Smooth muscle cell (in vitro differentiated cells): ENCODE results near the gene PKD2L1. TPM values are rescaled to one million over a fixed set of nuclear protein-coding genes. Genes with fewer than 3 reads are reported as not detected.
A peak's percentile ranks its signal among the peaks of the same experiment; 100 is the strongest.
"Not testable (repeated sequence)": the region's sequence is repeated elsewhere in the genome, so short reads cannot be mapped to it uniquely, and the experiment has no call there.

Experiments
- DNase-seq: peaks from one replicate; lab custom pipeline; 2025; ENCODE audit not compliant: unreplicated experiment; lab: John Stamatoyannopoulos, UW
- H2AFZ ChIP-seq: fragments of 200-600 bp; sonication (generic); 2 replicates; pipeline ENCODE4 v1.6.0; 2016; ENCODE audit warnings: antibody characterized with exemption, low read depth, mild to moderate bottlenecking
- H3F3A ChIP-seq: fragments of 200-600 bp; sonication (generic); 2 replicates; pipeline ENCODE4 v1.6.0; 2017; ENCODE audit warnings: antibody characterized with exemption, low read depth
- H3K27ac ChIP-seq: fragments of 200-600 bp; sonication (generic); 2 replicates; pipeline ENCODE4 v1.5.1; 2016; ENCODE audit warnings: low read depth, mild to moderate bottlenecking
- H3K27me3 ChIP-seq: fragments of 200-600 bp; sonication (generic); 2 replicates; pipeline ENCODE4 v1.6.1; 2016; ENCODE audit warnings: low read depth, mild to moderate bottlenecking
- H3K36me3 ChIP-seq: fragments of 200-600 bp; sonication (generic); 2 replicates; pipeline ENCODE4 v1.5.1; 2016; ENCODE audit warnings: low read depth
- H3K4me1 ChIP-seq: fragments of 200-600 bp; sonication (generic); 2 replicates; pipeline ENCODE4 v1.5.1; 2016; ENCODE audit warnings: low read depth
- H3K4me2 ChIP-seq: fragments of 200-600 bp; sonication (generic); 2 replicates; pipeline ENCODE4 v1.6.0; 2016; ENCODE audit warnings: mild to moderate bottlenecking
- H3K4me3 ChIP-seq: fragments of 200-600 bp; sonication (generic); 2 replicates; pipeline ENCODE4 v1.5.1; 2016; ENCODE audit warnings: mild to moderate bottlenecking
- H3K79me2 ChIP-seq: fragments of 200-600 bp; sonication (generic); 2 replicates; pipeline ENCODE4 v1.6.0; 2016; ENCODE audit warnings: low read depth, mild to moderate bottlenecking
- H3K9ac ChIP-seq: fragments of 200-600 bp; sonication (generic); 2 replicates; pipeline ENCODE4 v1.6.0; 2016; ENCODE audit warnings: low read depth
- H3K9me3 ChIP-seq: fragments of 200-600 bp; sonication (generic); replicated peaks from 2 replicates; pipeline ENCODE4 v1.5.1; 2016; ENCODE audit warnings: low read depth
- H4K20me1 ChIP-seq: fragments of 200-600 bp; sonication (generic); 2 replicates; pipeline ENCODE4 v1.6.0; 2016; ENCODE audit warnings: low read depth
- WGBS: methylation state at CpG from one replicate; pipeline ENCODE4 v1.1.7; 2016; ENCODE audit warnings: low lambda C conversion rate; 5-methylcytosine and 5-hydroxymethylcytosine counted together
- polyA plus RNA-seq: library from polyadenylated mRNA; unstranded; fragments of >200 nt; fragmentation: Nextera tagmentation; extraction: Ambion mirVana; gene quantifications from 2 replicates; pipeline ENCODE4 v1.2.1, GENCODE V29; 2016
- total RNA-seq: library from RNA; depleted of rRNA; stranded (reverse); fragments of >200 nt; gene quantifications from 2 replicates; pipeline ENCODE4 v1.2.3, GENCODE V29; 2014
- TF ChIP-seq, protein P1 (sequence below): fragments of 200-600 bp; sonication (generic); IDR thresholded peaks from 2 replicates; pipeline ENCODE4 v1.5.1; 2017; ENCODE audit warnings: borderline replicate concordance, mild to moderate bottlenecking, antibody characterized with exemption; ENCODE audit not compliant: insufficient read depth, poor library complexity, severe bottlenecking

PKD2L1 gene
- total RNA-seq (not detected in 2 replicates), polyA plus RNA-seq (not detected in 2 replicates)

DNA sequence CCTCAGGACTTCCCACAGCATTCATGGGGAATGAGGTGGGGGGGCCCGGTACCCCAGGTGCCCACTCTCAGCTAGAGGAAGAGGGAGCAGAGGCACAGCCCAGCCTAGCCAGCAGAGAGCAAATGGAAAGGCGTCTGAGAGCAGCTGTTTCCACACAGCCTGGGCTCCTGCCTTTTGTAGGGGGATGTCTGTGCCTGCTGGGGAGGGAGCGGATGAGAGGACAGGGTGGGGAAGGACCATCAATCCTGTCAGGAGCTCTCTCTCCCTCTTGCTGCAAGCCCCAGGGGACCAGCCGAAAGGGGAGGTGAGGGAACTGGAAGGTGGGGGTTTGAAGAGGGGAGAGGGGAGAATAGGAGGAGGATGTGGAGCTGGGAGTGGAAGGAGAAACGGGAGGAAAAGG, at the start of gene PKD2L1:
PKD2L1 (minus strand) TSS at position 150 of the 400 bp plus-strand sequence; CDS start at position 25, 125 bp downstream.
- Histone ChIP-seq H3F3A (no peaks in the 10 kb centered on the region), H3K4me3 (no peak within 1 kb of the TSS), H2AFZ (no peak within 1 kb of the TSS), H3K36me3 (no peaks in the 10 kb centered on the region), H4K20me1 (no peaks in the 10 kb centered on the region), H3K27me3 (peaks cover 72% of the 10 kb centered on the region), H3K9ac (no peak within 1 kb of the TSS), H3K27ac (no peak within 1 kb of the TSS), H3K4me2 (no peak within 1 kb of the TSS), H3K79me2 (no peaks in the 10 kb centered on the region), H3K4me1 (no peaks in the 10 kb centered on the region), H3K9me3 (no peaks in the 10 kb centered on the region)
- 77% methylated on average over 5 of the region's 5 CpGs for WGBS
- TF ChIP-seq, protein P1, sequence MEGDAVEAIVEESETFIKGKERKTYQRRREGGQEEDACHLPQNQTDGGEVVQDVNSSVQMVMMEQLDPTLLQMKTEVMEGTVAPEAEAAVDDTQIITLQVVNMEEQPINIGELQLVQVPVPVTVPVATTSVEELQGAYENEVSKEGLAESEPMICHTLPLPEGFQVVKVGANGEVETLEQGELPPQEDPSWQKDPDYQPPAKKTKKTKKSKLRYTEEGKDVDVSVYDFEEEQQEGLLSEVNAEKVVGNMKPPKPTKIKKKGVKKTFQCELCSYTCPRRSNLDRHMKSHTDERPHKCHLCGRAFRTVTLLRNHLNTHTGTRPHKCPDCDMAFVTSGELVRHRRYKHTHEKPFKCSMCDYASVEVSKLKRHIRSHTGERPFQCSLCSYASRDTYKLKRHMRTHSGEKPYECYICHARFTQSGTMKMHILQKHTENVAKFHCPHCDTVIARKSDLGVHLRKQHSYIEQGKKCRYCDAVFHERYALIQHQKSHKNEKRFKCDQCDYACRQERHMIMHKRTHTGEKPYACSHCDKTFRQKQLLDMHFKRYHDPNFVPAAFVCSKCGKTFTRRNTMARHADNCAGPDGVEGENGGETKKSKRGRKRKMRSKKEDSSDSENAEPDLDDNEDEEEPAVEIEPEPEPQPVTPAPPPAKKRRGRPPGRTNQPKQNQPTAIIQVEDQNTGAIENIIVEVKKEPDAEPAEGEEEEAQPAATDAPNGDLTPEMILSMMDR: no peak
- no peak for DNase-seq

DNA sequence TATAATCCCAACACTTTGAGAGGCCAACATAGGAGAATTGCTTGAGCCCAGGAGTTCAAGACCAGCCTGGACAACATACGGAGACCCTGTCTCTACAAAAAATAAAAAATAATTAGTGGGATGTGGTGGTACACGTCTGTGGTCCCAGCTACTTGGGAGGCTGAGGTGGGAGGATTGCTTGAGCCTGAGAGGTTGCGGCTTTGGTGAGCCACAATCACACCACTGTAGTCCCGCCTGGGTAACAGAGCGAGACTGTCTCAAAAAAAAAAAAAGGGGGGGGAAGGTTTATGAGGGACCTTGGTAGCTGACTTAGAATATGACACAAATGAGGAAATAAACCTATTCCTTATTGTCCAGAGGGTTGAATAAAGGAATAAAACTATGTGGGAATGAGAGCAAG, 47.8 kb upstream of the PKD2L1 start:
- Histone ChIP-seq H3K27me3 (no peaks in the 10 kb centered on the region), H2AFZ (no peak overlapping the region), H3K79me2 (peaks cover 12% of the 10 kb centered on the region), H3K4me1 (peaks cover 11% of the 10 kb centered on the region), H3K9ac (no peak overlapping the region), H3K9me3 (no peaks in the 10 kb centered on the region), H3K4me2 (no peak overlapping the region), H4K20me1 (no peaks in the 10 kb centered on the region), H3K4me3 (no peak overlapping the region), H3K36me3 (no peaks in the 10 kb centered on the region), H3F3A (peaks cover 12% of the 10 kb centered on the region), H3K27ac (no peak overlapping the region)
- no peak for DNase-seq
- 83% methylated on average over 5 of the region's 5 CpGs for WGBS
- TF ChIP-seq, protein P1: no peak

DNA sequence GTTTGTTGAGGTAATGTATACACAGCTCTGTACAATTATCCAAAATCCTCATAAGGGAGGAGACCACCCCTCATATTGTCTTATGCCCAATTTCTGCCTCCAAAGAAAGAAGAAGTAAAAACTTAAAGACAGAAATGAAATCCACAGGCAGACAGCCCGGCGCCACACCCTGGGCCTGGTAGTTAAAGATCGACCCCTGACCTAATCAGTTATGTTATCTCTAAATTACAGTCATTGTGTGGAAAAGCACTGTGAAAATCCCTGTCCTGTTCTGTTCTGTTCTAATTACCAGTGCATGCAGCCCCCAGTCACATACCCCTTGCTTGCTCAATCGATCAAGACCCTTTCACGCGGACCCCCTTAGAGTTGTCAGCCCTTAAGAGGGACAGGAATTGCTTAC, 46.6 kb upstream of the PKD2L1 start:
- peaks cover 12% of the 10 kb centered on the region for H3K79me2 ChIP-seq
- H3K27ac ChIP-seq: peak overlapping the region; percentile 37
- H4K20me1 ChIP-seq, H3K4me3 ChIP-seq, H3K9me3 ChIP-seq, H3K36me3 ChIP-seq, H3K4me2 ChIP-seq, H3K9ac ChIP-seq, H3K27me3 ChIP-seq, H2AFZ ChIP-seq, DNase-seq: not testable (repeated sequence)
- 69% methylated on average over 6 of the region's 6 CpGs for WGBS
- H3F3A ChIP-seq: peaks cover 23% of the 10 kb centered on the region
- peaks cover 23% of the 10 kb centered on the region for H3K4me1 ChIP-seq

DNA sequence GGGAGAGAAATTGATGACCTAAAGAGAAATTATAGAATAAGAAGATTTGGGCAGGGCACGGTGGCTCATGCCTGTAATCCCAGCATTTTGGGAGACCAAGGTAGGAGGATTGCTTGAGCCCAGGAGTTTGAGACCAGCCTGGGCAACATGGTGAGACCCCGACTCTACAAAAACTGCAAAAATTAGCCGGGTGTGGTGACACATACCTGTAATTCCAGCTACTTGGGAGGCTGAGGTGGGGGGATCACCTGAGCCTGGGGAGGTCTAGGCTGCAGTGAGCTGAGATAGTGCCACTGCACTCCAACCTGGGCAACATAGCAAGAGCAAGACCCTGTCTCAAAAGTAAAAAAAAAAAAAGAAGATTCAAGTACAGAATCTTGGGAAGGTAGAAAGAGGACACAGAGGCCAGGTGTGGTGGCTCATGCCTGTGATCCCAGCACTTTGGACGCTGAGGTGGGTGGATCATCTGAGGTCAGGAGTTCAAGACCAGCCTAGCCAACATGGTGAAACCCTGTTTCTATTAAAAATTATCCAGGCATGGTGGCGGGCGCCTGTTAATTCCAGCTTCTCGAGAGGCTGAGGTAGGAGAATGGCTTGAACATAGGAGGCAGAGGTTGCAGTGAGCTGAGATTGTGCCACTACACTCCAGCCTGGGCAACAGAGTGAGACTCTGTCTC, 44.8 kb upstream of the PKD2L1 start:
- Histone ChIP-seq H3K27ac (peak overlapping the region; percentile 100), H3K4me1 (peaks cover 40% of the 10 kb centered on the region), H3K4me2 (peak overlapping the region; percentile 89), H3K79me2 (peaks cover 12% of the 10 kb centered on the region), H3F3A (peaks cover 38% of the 10 kb centered on the region), H3K9ac (peak overlapping the region; percentile 98), H3K4me3 (peak overlapping the region; percentile 55)
- not testable (repeated sequence) for H2AFZ ChIP-seq, H3K27me3 ChIP-seq, H3K36me3 ChIP-seq, DNase-seq, H4K20me1 ChIP-seq, H3K9me3 ChIP-seq
- WGBS: 51% methylated on average over 7 of the region's 7 CpGs
